HCT116 (cell line): ENCODE measurements around the gene MPP2. TPM values are rescaled to one million over a fixed set of nuclear protein-coding genes. Genes with fewer than 3 reads are reported as not detected.

Source experiments
- ATAC-seq: fragments of 200-7000 bp; cut with Tn5 transposase; 2 replicates; pipeline ENCODE4 v1.9.1; 2020; ENCODE audit warnings: mild to moderate bottlenecking, moderate library complexity
- BruUV-seq: library from RNA; stranded (reverse); fragments of 400-500 nt; replicated peaks from 2 replicates; lab custom pipeline; 2021; lab: Mats Ljungman, UMichigan
- CTCF ChIA-PET: fragments of 300-600 bp; sonication (Branson Sonifier 250); formaldehyde crosslinking; loops from one replicate; lab custom pipeline; 2021; ENCODE audit warnings: antibody characterized with exemption; lab: Charles Lee
- POLR2A ChIA-PET: fragments of 300-600, 350-600 bp; sonication (Branson Sonifier 250); formaldehyde crosslinking; loops from one replicate; lab custom pipeline; 2021; ENCODE audit warnings: antibody characterized with exemption; lab: Charles Lee
- RAD21 ChIA-PET, 2 experiments: fragments of 300-600 bp; sonication (Branson Sonifier 250); formaldehyde crosslinking; loops; one replicate each; lab custom pipeline; 2023; ENCODE audit warnings: low total read pairs in 2 of 2; ENCODE audit not compliant: uncharacterized antibody in 2 of 2, unreplicated experiment in 2 of 2, low non-redundant PET in 1 of 2; lab: Charles Lee
- DNase-seq: peaks from one replicate; pipeline ENCODE4 v3.0.0-alpha.2; 2010; ENCODE audit warnings: low read depth, low spot score
- H2AFZ ChIP-seq: fragments of 200-600 bp; shearing (Covaris generic), sonication (generic); 2 replicates; pipeline ENCODE4 v1.6.1; 2017; ENCODE audit warnings: low read depth, mixed run types, mixed read lengths, antibody characterized with exemption, low read length; ENCODE audit not compliant: poor library complexity, severe bottlenecking
- H3K27ac ChIP-seq: 2 replicates; pipeline ENCODE4 v1.5.1; 2012; ENCODE audit warnings: low read depth, low read length
- H3K27me3 ChIP-seq: fragments of 200-600 bp; sonication (generic); 2 replicates; pipeline ENCODE4 v1.6.1; 2016; ENCODE audit warnings: mixed run types, low read length, mixed read lengths; ENCODE audit not compliant: insufficient read depth
- H3K36me3 ChIP-seq, 2 experiments: fragments of 200-500 bp in 1 of 2; fragments of 200-600 bp in 1 of 2; sonication (Bioruptor generic) in 1 of 2; sonication (generic) in 1 of 2; 2 replicates each; pipeline versions ENCODE4 v1.5.1 to v1.6.1; 2014 to 2016; ENCODE audit warnings: low read length in 2 of 2, inconsistent platforms in 1 of 2, mixed read lengths in 1 of 2, mixed run types in 1 of 2; ENCODE audit not compliant: insufficient read depth in 2 of 2, control insufficient read depth in 1 of 2
- H3K4me1 ChIP-seq, 2 experiments: fragments of 200-600 bp in 1 of 2; sonication (generic) in 1 of 2; 2 replicates each; pipeline versions ENCODE4 v1.5.1 to v1.6.1; 2012 to 2017; ENCODE audit warnings: low read length in 2 of 2, inconsistent platforms in 1 of 2, mild to moderate bottlenecking in 1 of 2, mixed read lengths in 1 of 2, mixed run types in 1 of 2, moderate library complexity in 1 of 2; ENCODE audit not compliant: insufficient read depth in 2 of 2, control insufficient read depth in 1 of 2
- H3K4me2 ChIP-seq: fragments of 200-600 bp; sonication (generic); 2 replicates; pipeline ENCODE4 v1.6.1; 2017; ENCODE audit warnings: mixed run types, low read length, mixed read lengths
- H3K4me3 ChIP-seq, 2 experiments: fragments of 200-600 bp in 1 of 2; sonication (generic) in 1 of 2; replicated peaks in 1 of 2; 2 replicates each; pipeline ENCODE4 v1.5.1; 2011 to 2016; ENCODE audit warnings: low read length in 2 of 2, control low read depth in 1 of 2, low read depth in 1 of 2, mild to moderate bottlenecking in 1 of 2, mixed read lengths in 1 of 2, mixed run types in 1 of 2
- H3K79me2 ChIP-seq: fragments of 200-600 bp; sonication (generic); 2 replicates; pipeline ENCODE4 v1.6.1; 2017; ENCODE audit warnings: mild to moderate bottlenecking, mixed run types, low read length, moderate library complexity, mixed read lengths; ENCODE audit not compliant: insufficient read depth
- H3K9ac ChIP-seq: fragments of 200-600 bp; sonication (generic); 2 replicates; pipeline ENCODE4 v1.6.1; 2016; ENCODE audit warnings: low read length, mixed read lengths
- H3K9me2 ChIP-seq: fragments of 200-600 bp; sonication (generic), shearing (Covaris generic); 2 replicates; pipeline ENCODE4 v1.6.1; 2017; ENCODE audit warnings: mixed run types, mild to moderate bottlenecking, moderate library complexity; ENCODE audit not compliant: insufficient read depth
- H3K9me3 ChIP-seq, 2 experiments: fragments of 200-500 bp in 1 of 2; fragments of 200-600 bp in 1 of 2; sonication (Bioruptor generic) in 1 of 2; sonication (generic) in 1 of 2; 2 replicates each; pipeline ENCODE4 v1.6.1; 2014 to 2017; ENCODE audit warnings: low read length in 2 of 2, mixed read lengths in 2 of 2, inconsistent platforms in 1 of 2, low read depth in 1 of 2, mild to moderate bottlenecking in 1 of 2, mixed run types in 1 of 2, moderate library complexity in 1 of 2; ENCODE audit not compliant: control insufficient read depth in 1 of 2, insufficient read depth in 1 of 2
- H4K20me1 ChIP-seq: fragments of 200-600 bp; sonication (generic), shearing (Covaris generic); 2 replicates; pipeline ENCODE4 v1.6.1; 2017; ENCODE audit warnings: mixed run types, mild to moderate bottlenecking, moderate library complexity; ENCODE audit not compliant: insufficient read depth
- ATF3 ChIP-seq: IDR thresholded peaks from 2 replicates; pipeline ENCODE4 v1.6.1; 2012
- CBX3 ChIP-seq: IDR thresholded peaks from 2 replicates; pipeline ENCODE4 v1.6.1; 2012; ENCODE audit warnings: low read depth
- CEBPB ChIP-seq: IDR thresholded peaks from 2 replicates; pipeline ENCODE4 v1.6.1; 2012; ENCODE audit warnings: low read depth
- EGR1 ChIP-seq: IDR thresholded peaks from 2 replicates; pipeline ENCODE4 v1.6.1; 2012; ENCODE audit warnings: low read depth
- ELF1 ChIP-seq: IDR thresholded peaks from 2 replicates; pipeline ENCODE4 v1.6.1; 2012; ENCODE audit warnings: low read depth, borderline replicate concordance
- EZH2 ChIP-seq: fragments of 200-600 bp; sonication (generic); IDR thresholded peaks from 2 replicates; pipeline ENCODE4 v1.6.1; 2017; ENCODE audit warnings: antibody characterized with exemption, mixed run types
- EZH2phosphoT487 ChIP-seq: fragments of 200-600 bp; IDR thresholded peaks from 2 replicates; pipeline ENCODE4 v1.6.1; 2018; ENCODE audit warnings: antibody characterized with exemption, borderline replicate concordance
- FOSL1 ChIP-seq: IDR thresholded peaks from 2 replicates; pipeline ENCODE4 v1.6.1; 2012; ENCODE audit warnings: low read depth
- JUND ChIP-seq: IDR thresholded peaks from 2 replicates; pipeline ENCODE4 v1.6.1; 2012
- MAX ChIP-seq: IDR thresholded peaks from 2 replicates; pipeline ENCODE4 v1.6.1; 2012
- POLR2AphosphoS5 ChIP-seq: IDR thresholded peaks from 2 replicates; pipeline ENCODE4 v1.6.1; 2011; ENCODE audit warnings: mild to moderate bottlenecking, low read depth, low read length, moderate library complexity
- RAD21 ChIP-seq: IDR thresholded peaks from 2 replicates; pipeline ENCODE4 v1.6.1; 2012; ENCODE audit warnings: low read depth, mild to moderate bottlenecking
- REST ChIP-seq: IDR thresholded peaks from 2 replicates; pipeline ENCODE4 v1.6.1; 2012; ENCODE audit warnings: low read depth
- SIN3A ChIP-seq: IDR thresholded peaks from 2 replicates; pipeline ENCODE4 v1.6.1; 2012; ENCODE audit warnings: low read depth
- SP1 ChIP-seq: IDR thresholded peaks from 2 replicates; pipeline ENCODE4 v1.6.1; 2012; ENCODE audit warnings: low read depth
- SRF ChIP-seq: IDR thresholded peaks from 2 replicates; pipeline ENCODE4 v1.6.1; 2012; ENCODE audit warnings: low read depth
- TCF7L2 ChIP-seq: IDR thresholded peaks from 2 replicates; pipeline ENCODE4 v1.7.0; 2011; ENCODE audit warnings: borderline replicate concordance, inconsistent platforms; ENCODE audit not compliant: insufficient read depth, insufficient read length; ENCODE audit errors: extremely low read depth
- YY1 ChIP-seq: IDR thresholded peaks from 2 replicates; pipeline ENCODE4 v1.6.1; 2011; ENCODE audit warnings: low read length, low read depth, moderate library complexity, mild to moderate bottlenecking; ENCODE audit not compliant: insufficient replicate concordance; ENCODE audit errors: extremely low read depth
- ZFX ChIP-seq: fragments of 450-650 bp; IDR thresholded peaks from 2 replicates; pipeline ENCODE4 v1.6.1; 2017
- ZNF274 ChIP-seq: fragments of 200-500 bp; sonication (Bioruptor generic); IDR thresholded peaks from 2 replicates; pipeline ENCODE4 v1.6.1; 2014; ENCODE audit warnings: mild to moderate bottlenecking, low read depth, low read length, inconsistent platforms
- intact Hi-C: fragments of 100-400 bp; cut with micrococcal nuclease; formaldehyde crosslinking; loops from 2 replicates; pipeline ENCODE4 v1.10.0; 2022
- total RNA-seq: library from RNA; stranded (reverse); gene quantifications from one replicate; pipeline ENCODE4 v1.2.1, GENCODE V29; 2021; ENCODE audit not compliant: unreplicated experiment

Gene MPP2
- total RNA-seq, 1 experiment from 2014 or later, result 16.4 TPM

GRCh38 chr17:43874293-43874692, 33.0 kb downstream of the MPP2 start:
- H3K27me3 ChIP-seq, result no peaks in the 10 kb centered on the region
- RAD21 ChIA-PET, result no interaction called here
- H3K4me2 ChIP-seq, result no peak overlapping the region
- H3K4me1 ChIP-seq, result peaks cover 0 to 9% of the 10 kb centered on the region in 2 experiments; a peak in 2 of 4 replicates
- CTCF ChIA-PET, result no interaction called here
- no peak overlapping the region for H3K27ac ChIP-seq
- TF ChIP-seq POLR2AphosphoS5, result no peak
- TF ChIP-seq ZNF274, result no peak
- TF ChIP-seq FOSL1, result no peak
- TF ChIP-seq SRF, result no peak
- TF ChIP-seq ELF1, result no peak
- no peak for TF ChIP-seq ATF3
- no peak for TF ChIP-seq JUND
- no peak for TF ChIP-seq YY1
- TF ChIP-seq EGR1, result no peak
- no peak for TF ChIP-seq CBX3
- no peak for TF ChIP-seq SIN3A
- TF ChIP-seq SP1, result no peak
- TF ChIP-seq EZH2phosphoT487, result no peak
- TF ChIP-seq, all 23 proteins: peak for 0
- POLR2A ChIA-PET, result no interaction called here
- ATAC-seq (no peak), DNase-seq (no peak)
- Histone ChIP-seq H3K79me2 (no peaks in the 10 kb centered on the region), H3K4me3 (no peak overlapping the region), H3K9ac (no peak overlapping the region), H3K36me3 (no peaks in the 10 kb centered on the region), H3K9me2 (no peaks in the 10 kb centered on the region), H4K20me1 (no peaks in the 10 kb centered on the region), H3K9me3 (no peaks in the 10 kb centered on the region), H2AFZ (no peak overlapping the region)
- intact Hi-C loops, result no loop called here
- no TSS peak for BruUV-seq

GRCh38 chr17:43873815-43874214, 33.5 kb downstream of the MPP2 start:
- no peak overlapping the region for H3K4me3 ChIP-seq
- intact Hi-C loops, result no loop called here
- no peak for DNase-seq
- H3K36me3 ChIP-seq, result no peaks in the 10 kb centered on the region
- no peak overlapping the region for H3K27ac ChIP-seq
- CTCF ChIA-PET, result no interaction called here
- no peaks in the 10 kb centered on the region for H3K27me3 ChIP-seq
- ATAC-seq, result no peak
- H3K4me2 ChIP-seq, result no peak overlapping the region
- H3K9ac ChIP-seq, result no peak overlapping the region
- POLR2A ChIA-PET, result no interaction called here
- H3K9me2 ChIP-seq, result no peaks in the 10 kb centered on the region
- no peak overlapping the region for H2AFZ ChIP-seq
- H4K20me1 ChIP-seq, result no peaks in the 10 kb centered on the region
- peaks cover 0 to 6% of the 10 kb centered on the region in 2 experiments; a peak in 2 of 4 replicates for H3K4me1 ChIP-seq
- H3K9me3 ChIP-seq, result no peaks in the 10 kb centered on the region
- H3K79me2 ChIP-seq, result no peaks in the 10 kb centered on the region
- BruUV-seq, result no TSS peak
- RAD21 ChIA-PET, result no interaction called here
- TF ChIP-seq CEBPB (no peak), EZH2 (no peak), MAX (no peak), SP1 (no peak), YY1 (no peak), JUND (no peak), ATF3 (no peak), TCF7L2 (no peak), REST (no peak), ZFX (no peak), EGR1 (no peak), RAD21 (no peak), SIN3A (no peak)
